ENCODE data around the gene CD8B.

The CD8B gene

DNA sequence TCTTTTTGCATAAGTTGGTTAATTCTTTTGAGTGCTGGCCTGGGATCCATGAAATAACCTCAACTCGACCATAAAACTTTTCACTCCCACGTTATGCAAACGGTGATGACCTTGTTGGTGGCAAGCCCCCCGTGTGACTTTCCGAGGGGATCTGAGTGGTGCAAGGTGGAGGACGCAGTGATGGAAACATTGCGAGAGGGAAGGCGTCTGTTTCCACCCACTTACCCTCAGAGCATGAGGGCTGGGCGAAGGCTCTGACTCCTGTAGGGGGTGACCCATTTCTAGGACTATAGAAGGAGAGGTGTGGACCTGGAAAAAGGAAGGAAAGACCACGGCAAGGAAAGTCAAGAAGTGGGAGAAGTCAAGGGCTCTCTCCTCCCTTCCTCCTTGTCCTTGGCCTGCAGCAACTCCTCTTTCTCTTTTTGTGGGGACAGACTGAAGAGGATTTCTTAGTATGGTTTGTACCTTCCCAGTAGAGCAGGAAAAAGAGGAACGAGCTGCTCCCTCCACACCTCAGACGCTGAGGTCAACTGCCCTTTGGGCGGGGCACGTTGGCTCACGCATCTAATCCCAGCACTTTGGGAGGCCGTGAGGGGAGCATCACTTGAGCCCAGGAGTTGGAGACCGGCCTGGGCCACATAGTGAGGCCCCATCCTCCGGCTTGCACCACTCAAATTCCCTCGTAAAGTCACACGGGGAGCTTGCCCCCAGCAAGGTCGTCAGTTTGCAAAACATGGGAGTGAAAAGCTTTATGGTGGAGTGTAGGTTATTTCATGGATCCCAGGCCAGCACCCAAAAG is 55.4 kb downstream of the CD8B start:
- no peaks in the 10 kb centered on the region for H3K9me3 ChIP-seq (ENCODE audit: control insufficient read depth, low read length)
- no peaks in the 10 kb centered on the region for H3K4me1 ChIP-seq (ENCODE audit: control insufficient read depth, insufficient read depth, low read length)
- no peaks in the 10 kb centered on the region for H3K36me3 ChIP-seq (ENCODE audit: control insufficient read depth, insufficient read depth, low read length)
- H3K27ac ChIP-seq (ENCODE audit: insufficient read depth, low read depth, low read length, poor library complexity, severe bottlenecking) = no peak overlapping the region
- H3K4me3 ChIP-seq (ENCODE audit: insufficient read depth, low read depth, low read length) = no peak overlapping the region
- WGBS, 2 experiments = 88 to 89% methylated on average over 21 of the region's 21 CpGs
- peaks cover 52% of the 10 kb centered on the region for H3K27me3 ChIP-seq (ENCODE audit: control insufficient read depth, insufficient read depth, low read length, poor library complexity, severe bottlenecking)

DNA sequence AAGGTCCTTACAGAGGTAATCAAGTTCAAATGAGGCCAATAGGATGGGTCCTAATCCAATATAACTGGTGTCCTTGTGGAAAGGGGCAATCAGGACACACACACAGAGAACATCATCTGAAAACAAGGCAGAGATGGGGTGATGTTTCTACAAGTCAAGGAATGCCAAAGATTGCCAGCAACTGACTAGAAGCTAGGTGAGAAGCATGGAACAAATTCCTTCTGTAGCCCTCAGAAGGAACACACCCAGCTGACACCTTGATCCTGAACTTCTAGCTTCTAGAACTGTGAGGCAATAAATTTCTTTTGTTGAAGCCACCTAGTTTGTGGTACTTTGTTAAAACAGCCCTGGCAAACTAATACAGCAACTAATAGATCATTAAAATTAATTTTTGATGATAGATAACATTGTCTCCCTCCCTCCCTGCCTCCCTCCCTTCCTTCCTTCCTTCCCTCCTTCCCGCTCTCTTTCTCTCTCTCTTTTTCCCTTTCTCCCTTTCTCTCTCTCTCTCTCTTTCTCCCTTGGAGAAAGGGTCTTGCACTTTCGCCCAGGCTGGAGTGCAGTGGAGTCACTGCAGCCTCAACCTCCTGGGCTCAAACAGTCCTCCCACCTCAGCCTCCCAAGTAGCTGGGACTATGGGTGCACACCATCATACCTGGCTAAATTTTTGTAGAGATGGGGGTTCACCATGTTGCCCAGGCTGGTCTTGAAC is 60.7 kb downstream of the CD8B start:
- Histone ChIP-seq H3K4me3 (ENCODE audit: insufficient read depth, low read depth, low read length) (no peak overlapping the region), H3K36me3 (ENCODE audit: control insufficient read depth, insufficient read depth, low read length) (no peaks in the 10 kb centered on the region), H3K4me1 (ENCODE audit: control insufficient read depth, insufficient read depth, low read length) (no peaks in the 10 kb centered on the region), H3K27me3 (ENCODE audit: control insufficient read depth, insufficient read depth, low read length, poor library complexity, severe bottlenecking) (peaks cover 11% of the 10 kb centered on the region), H3K9me3 (ENCODE audit: control insufficient read depth, low read length) (peaks cover 2% of the 10 kb centered on the region), H3K27ac (ENCODE audit: insufficient read depth, low read depth, low read length, poor library complexity, severe bottlenecking) (no peak overlapping the region)
- WGBS, 2 experiments = 90 to 91% methylated on average over 2 of the region's 2 CpGs

DNA sequence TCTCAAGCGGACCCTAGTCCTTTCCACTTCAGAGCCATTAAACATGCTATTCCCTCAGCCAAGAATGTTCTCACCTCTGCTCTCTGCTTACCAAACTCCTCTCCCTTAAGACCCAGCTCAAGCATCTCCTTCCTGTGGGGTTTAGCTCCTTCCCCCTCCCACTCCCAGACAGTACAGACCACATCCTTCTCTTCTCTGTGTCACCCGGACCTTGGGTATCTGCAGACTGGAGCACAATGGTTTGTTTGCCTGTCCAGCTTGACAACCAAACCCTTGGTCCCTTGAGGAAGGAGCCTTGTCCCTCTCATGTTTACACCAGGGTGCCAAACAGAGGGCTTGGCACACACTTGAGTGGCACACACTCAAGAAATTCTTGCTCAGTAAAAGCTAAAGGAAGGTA is 66.8 kb downstream of the CD8B start:
- Histone ChIP-seq H3K27ac (ENCODE audit: insufficient read depth, low read depth, low read length, poor library complexity, severe bottlenecking) (no peak overlapping the region), H3K27me3 (ENCODE audit: control insufficient read depth, insufficient read depth, low read length, poor library complexity, severe bottlenecking) (peaks cover 43% of the 10 kb centered on the region)
- WGBS, 2 experiments = 88 to 92% methylated on average over 2 of the region's 2 CpGs

DNA sequence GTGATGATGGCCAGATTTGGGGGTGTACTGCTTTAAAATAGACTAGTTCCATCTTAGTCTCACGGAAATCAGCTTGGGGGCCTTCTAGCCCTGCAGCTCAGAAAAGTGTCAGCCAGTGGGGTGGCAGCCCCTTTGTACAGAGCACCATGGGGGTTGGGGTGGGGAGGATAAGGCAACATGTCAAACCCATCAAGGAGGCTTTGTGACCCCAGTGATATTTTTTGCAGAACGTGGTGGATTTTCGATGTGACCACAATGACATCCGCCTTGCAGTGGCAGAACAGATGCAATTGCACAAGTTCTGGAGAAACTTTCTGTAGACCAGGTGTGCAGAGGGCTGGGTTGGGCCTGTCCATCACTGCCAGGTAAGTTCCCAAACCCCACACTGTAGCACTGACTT is 67.9 kb downstream of the CD8B start:
- H3K9me3 ChIP-seq (ENCODE audit: control insufficient read depth, low read length) = peaks cover 2% of the 10 kb centered on the region
- peaks cover 7% of the 10 kb centered on the region for H3K4me1 ChIP-seq (ENCODE audit: control insufficient read depth, insufficient read depth, low read length)
- H3K36me3 ChIP-seq (ENCODE audit: control insufficient read depth, insufficient read depth, low read length) = no peaks in the 10 kb centered on the region
- H3K4me3 ChIP-seq (ENCODE audit: insufficient read depth, low read depth, low read length) = no peak overlapping the region
- H3K27ac ChIP-seq (ENCODE audit: insufficient read depth, low read depth, low read length, poor library complexity, severe bottlenecking) = no peak overlapping the region
- peaks cover 54% of the 10 kb centered on the region for H3K27me3 ChIP-seq (ENCODE audit: control insufficient read depth, insufficient read depth, low read length, poor library complexity, severe bottlenecking)
- WGBS, 2 experiments = 88 to 93% methylated on average over 4 of the region's 4 CpGs

More for the DNA sequence above, 66.8 kb downstream of the CD8B start:
- Histone ChIP-seq H3K9me3 (ENCODE audit: control insufficient read depth, low read length) (peaks cover 2% of the 10 kb centered on the region), H3K36me3 (ENCODE audit: control insufficient read depth, insufficient read depth, low read length) (no peaks in the 10 kb centered on the region), H3K4me3 (ENCODE audit: insufficient read depth, low read depth, low read length) (no peak overlapping the region), H3K4me1 (ENCODE audit: control insufficient read depth, insufficient read depth, low read length) (peaks cover 4% of the 10 kb centered on the region)

DNA sequence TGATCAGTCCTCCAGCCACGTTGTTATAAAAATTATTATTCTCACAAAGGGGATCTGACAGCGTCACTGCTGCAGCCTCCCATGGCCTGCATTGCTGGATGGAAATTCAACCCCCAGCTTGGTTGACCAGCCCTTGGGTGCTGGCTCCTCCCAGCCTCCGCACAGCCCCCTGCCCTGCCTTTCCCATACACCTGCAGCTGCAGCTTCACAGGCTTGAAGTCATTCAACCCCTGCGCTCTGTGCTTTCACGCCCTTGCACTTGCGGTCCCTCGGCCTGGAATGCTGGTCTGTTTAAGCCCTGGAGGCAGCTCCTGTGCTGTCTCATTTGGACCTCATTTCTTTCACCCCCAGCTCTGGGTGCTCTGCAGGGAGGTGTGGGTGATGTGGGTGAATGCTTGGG is 70.1 kb downstream of the CD8B start:
- H3K4me1 ChIP-seq (ENCODE audit: control insufficient read depth, insufficient read depth, low read length) = peaks cover 7% of the 10 kb centered on the region
- H3K27ac ChIP-seq (ENCODE audit: insufficient read depth, low read depth, low read length, poor library complexity, severe bottlenecking) = no peak overlapping the region
- H3K9me3 ChIP-seq (ENCODE audit: control insufficient read depth, low read length) = peaks cover 2% of the 10 kb centered on the region
- WGBS, 2 experiments = 38 to 49% methylated on average over 7 of the region's 7 CpGs
- no peaks in the 10 kb centered on the region for H3K36me3 ChIP-seq (ENCODE audit: control insufficient read depth, insufficient read depth, low read length)
- peaks cover 72% of the 10 kb centered on the region for H3K27me3 ChIP-seq (ENCODE audit: control insufficient read depth, insufficient read depth, low read length, poor library complexity, severe bottlenecking)
- H3K4me3 ChIP-seq (ENCODE audit: insufficient read depth, low read depth, low read length) = no peak overlapping the region

DNA sequence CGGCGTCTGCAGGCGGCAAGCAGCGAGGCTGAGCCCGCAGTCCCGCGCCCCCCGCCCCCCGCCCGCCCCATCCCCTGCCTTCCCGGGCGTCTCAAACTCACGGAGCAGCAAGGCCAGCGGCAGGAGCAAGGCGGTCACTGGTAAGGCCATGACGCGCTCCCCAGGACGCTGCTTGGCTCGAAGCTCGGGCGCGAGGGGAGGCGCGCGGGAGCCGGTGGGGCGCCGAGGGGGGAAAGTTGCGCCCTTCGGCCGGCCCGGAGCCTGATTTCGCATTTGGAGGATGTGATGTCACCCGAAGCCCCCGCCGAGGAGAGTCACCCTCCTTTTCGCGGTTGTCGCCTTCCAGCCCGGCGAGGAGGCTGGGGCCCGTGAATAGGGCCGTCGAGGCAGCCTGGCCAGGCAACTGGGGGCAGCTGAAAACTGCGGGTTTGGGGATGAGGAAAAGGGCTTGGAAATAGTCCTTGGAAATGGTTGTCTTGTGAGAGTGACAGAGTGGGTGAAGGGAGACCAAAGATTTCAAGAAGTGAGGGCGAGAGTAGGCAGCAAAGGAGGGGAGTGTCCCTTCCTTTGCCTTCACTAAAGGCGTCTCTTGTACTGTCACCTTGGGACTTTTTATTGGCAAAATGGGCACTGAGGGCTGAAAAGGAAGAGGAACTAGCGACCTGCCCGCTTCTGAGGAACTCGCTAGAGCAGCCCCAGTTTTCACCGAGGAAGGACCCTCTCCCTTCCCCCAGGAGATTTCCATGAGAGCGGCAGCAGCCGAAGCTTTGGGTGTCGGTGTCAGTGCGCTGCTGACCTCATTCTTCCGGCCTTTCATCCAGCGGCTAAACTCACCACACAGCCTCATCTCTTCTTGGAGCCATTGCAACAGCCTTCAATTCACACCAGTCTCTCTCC is 70.8 kb downstream of the CD8B start, which contains the start of gene CD8A:
Gene CD8A, minus strand, starts transcription at position 238 of the 897 bp plus-strand sequence. Its CDS starts 88 bp downstream, at position 150.
- no peaks in the 10 kb centered on the region for H3K9me3 ChIP-seq (ENCODE audit: control insufficient read depth, low read length)
- peaks cover 7% of the 10 kb centered on the region for H3K4me1 ChIP-seq (ENCODE audit: control insufficient read depth, insufficient read depth, low read length)
- WGBS, 2 experiments = 3 to 4% methylated on average over 57 of the region's 57 CpGs
- H3K27ac ChIP-seq (ENCODE audit: insufficient read depth, low read depth, low read length, poor library complexity, severe bottlenecking) = no peak within 1 kb of the TSS
- peaks cover 72% of the 10 kb centered on the region for H3K27me3 ChIP-seq (ENCODE audit: control insufficient read depth, insufficient read depth, low read length, poor library complexity, severe bottlenecking)
- no peaks in the 10 kb centered on the region for H3K36me3 ChIP-seq (ENCODE audit: control insufficient read depth, insufficient read depth, low read length)
- H3K4me3 ChIP-seq (ENCODE audit: insufficient read depth, low read depth, low read length) = peak within 1 kb of the TSS; percentile 16

DNA sequence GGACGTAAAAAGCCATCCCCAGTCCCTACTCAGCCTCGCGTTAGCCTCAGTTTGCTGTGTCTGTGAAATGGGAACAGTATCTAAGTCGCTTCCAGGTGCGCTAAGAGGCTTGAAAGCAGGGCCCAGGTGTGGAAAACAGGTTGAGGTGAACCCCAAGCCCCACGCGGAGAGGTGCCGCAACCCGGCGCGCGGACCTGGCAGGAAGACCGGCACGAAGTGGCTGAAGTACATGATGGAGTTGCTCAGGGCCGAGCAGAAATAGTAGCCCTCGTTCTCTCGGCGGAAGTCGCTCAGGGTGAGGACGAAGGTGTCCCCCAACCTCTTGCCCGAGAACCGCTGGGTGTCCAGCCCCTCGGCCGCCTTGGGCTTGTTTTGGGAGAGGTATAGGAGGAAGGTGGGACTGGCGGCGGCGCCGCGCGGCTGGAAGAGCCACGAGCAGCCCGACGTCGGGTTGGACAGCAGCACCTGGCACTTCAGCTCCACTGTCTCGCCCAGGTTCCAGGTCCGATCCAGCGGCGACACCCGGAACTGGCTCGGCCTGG is 71.5 kb downstream of the CD8B start:
- H3K36me3 ChIP-seq (ENCODE audit: control insufficient read depth, insufficient read depth, low read length) = no peaks in the 10 kb centered on the region

DNA sequence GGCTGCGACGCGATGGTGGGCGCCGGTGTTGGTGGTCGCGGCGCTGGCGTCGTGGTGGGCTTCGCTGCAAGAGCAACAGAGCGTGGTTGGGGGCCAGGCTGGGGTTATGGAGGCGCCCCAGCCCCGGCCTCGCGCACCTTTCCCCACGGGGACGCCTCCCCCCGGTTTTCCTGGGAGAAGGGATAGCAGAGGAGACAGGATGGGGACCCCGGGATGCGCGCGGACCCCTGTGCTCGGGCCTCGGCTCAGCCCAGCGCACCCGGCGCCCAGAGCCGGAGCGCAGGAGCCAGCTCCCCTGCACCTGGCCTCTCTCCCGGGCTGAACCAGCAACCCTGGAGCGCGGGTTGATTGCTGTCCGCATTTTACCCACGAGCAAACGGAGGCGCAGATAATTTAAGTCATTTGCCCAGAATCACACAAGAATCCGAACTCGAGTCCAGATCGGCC is 72.0 kb downstream of the CD8B start:
- Histone ChIP-seq H3K36me3 (ENCODE audit: control insufficient read depth, insufficient read depth, low read length) (no peaks in the 10 kb centered on the region), H3K27ac (ENCODE audit: insufficient read depth, low read depth, low read length, poor library complexity, severe bottlenecking) (no peak overlapping the region), H3K4me1 (ENCODE audit: control insufficient read depth, insufficient read depth, low read length) (peaks cover 7% of the 10 kb centered on the region), H3K4me3 (ENCODE audit: insufficient read depth, low read depth, low read length) (no peak overlapping the region), H3K9me3 (ENCODE audit: control insufficient read depth, low read length) (no peaks in the 10 kb centered on the region), H3K27me3 (ENCODE audit: control insufficient read depth, insufficient read depth, low read length, poor library complexity, severe bottlenecking) (peaks cover 68% of the 10 kb centered on the region)
- WGBS, 2 experiments = 31% methylated on average over 40 of the region's 40 CpGs

More for the DNA sequence above, 71.5 kb downstream of the CD8B start:
- Histone ChIP-seq H3K27ac (ENCODE audit: insufficient read depth, low read depth, low read length, poor library complexity, severe bottlenecking) (no peak overlapping the region), H3K9me3 (ENCODE audit: control insufficient read depth, low read length) (no peaks in the 10 kb centered on the region), H3K4me3 (ENCODE audit: insufficient read depth, low read depth, low read length) (no peak overlapping the region), H3K27me3 (ENCODE audit: control insufficient read depth, insufficient read depth, low read length, poor library complexity, severe bottlenecking) (peaks cover 72% of the 10 kb centered on the region), H3K4me1 (ENCODE audit: control insufficient read depth, insufficient read depth, low read length) (peaks cover 7% of the 10 kb centered on the region)
- WGBS, 2 experiments = 13 to 14% methylated on average over 40 of the region's 40 CpGs

DNA sequence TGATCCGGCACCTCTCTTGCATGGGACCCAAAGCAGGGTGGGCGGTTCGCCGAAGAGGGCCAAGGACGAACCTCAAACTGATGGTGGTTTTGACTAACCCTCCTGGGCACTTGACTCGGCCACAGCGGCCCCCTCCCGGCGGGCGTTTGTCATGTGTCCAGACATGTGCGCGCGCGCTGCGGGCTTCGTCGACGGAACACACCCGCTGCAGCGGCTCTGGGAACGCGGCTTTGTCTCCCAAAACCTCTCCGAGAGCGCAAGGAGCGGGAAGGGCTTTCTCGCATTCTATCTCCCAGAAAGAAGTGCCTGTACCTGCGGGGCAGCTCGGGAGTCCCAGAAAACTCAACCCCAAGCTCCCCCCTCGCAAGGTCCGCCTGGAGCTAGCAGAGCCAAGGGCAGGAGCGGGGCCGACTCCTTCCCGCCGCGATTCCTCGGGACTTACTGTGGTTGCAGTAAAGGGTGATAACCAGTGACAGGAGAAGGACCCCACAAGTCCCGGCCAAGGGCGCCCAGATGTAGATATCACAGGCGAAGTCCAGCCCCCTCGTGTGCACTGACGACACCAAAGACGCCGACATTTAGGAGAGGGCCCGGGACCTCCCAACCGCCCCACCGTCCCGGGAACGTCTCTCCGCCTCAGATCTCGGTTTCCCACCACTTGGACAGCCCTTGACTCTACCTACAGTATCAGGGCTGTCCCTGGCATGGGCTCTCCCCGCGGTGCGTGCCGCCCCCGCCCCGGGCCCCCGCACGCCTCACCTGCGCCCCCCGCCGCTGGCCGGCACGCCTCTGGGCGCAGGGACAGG is 72.6 kb downstream of the CD8B start:
- Histone ChIP-seq H3K36me3 (ENCODE audit: control insufficient read depth, insufficient read depth, low read length) (no peaks in the 10 kb centered on the region), H3K4me1 (ENCODE audit: control insufficient read depth, insufficient read depth, low read length) (peaks cover 7% of the 10 kb centered on the region), H3K4me3 (ENCODE audit: insufficient read depth, low read depth, low read length) (no peak overlapping the region), H3K27me3 (ENCODE audit: control insufficient read depth, insufficient read depth, low read length, poor library complexity, severe bottlenecking) (peaks cover 68% of the 10 kb centered on the region), H3K9me3 (ENCODE audit: control insufficient read depth, low read length) (no peaks in the 10 kb centered on the region), H3K27ac (ENCODE audit: insufficient read depth, low read depth, low read length, poor library complexity, severe bottlenecking) (no peak overlapping the region)
- WGBS, 2 experiments = 8% methylated on average over 64 of the region's 64 CpGs
